ENCODE measurements around the gene VPS37C.

Gene VPS37C

DNA sequence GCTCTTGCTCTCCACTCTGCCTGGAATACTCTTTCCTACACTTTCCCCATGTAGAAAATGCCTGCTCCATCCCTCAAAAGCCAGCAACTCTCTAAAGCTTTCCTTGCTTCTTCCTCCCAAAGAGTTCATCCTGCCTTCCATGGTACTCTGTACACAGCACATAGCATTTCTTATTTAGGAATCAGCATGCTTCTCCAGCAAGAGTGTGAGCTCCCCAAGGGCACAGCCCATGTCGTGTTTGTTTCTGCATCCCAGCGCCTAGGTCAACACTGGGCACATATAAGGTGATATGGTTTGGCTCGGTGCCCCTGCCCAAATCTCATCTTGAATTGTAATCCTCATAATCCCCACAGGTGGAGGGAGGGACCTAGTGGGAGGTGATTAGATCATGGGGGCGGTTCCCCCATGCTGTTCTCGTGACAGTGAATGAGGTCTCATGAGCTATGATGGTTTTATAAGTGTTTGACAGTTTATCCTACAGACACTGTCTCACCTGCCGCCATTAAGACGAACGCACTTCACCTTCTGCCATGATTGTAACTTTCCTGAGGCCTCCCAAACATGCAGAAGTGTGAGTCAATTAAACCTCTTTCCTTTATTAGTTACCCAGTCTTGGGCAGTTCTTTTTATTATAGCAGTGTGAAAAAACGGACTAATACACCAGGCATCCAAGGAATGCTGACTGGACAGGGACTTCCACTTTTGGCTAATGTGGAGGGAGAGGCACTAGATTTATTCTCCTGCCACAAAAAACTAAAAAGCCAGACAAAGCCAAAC lies 8.2 kb downstream of the VPS37C start:
- DNase-seq: no peak

- DNase-seq: no peak
Observed at GRCh38 chr11:61151545-61152252, 9.5 kb downstream of the VPS37C start.

DNA sequence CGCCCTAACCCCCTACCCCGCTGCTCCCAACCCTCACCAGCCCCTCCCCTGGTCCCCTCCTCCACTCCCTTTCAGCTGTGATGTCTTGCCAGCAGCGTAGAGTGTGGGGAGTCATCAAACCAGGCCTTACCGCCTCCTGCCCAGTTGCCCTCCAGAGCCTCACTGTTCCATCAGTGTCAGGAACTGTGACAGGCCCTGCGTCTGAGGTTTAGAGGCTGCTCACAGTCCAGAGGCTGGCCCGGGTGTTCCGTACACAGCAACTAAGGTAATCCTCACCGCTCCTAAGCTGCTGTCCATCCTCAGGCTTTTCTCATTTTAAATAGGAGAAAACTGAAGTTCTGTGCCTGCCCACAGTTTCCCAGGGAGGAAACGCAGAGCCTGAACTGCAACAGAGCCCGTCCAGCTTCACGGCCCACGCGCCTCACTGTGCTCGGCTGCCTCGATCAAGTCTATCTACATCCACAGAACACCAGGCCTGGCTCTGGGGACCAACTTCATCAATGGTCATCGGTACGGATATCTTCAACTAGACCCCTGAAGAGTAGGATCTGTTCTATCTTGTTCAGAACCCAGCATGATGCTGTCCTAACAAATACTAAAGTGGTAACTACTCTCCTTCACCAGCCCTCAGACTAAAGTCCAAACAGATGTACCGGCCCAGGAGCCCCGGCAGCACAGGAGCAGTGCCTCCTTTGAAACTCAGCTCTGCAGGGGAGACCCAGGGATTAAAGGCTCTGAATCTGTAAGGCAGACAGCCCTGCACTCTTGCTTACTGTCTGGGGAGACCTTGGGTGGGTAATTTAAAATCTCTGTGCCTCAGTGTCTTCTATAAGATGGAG lies 10.3 kb downstream of the VPS37C start:
- DNase-seq: no peak

DNA sequence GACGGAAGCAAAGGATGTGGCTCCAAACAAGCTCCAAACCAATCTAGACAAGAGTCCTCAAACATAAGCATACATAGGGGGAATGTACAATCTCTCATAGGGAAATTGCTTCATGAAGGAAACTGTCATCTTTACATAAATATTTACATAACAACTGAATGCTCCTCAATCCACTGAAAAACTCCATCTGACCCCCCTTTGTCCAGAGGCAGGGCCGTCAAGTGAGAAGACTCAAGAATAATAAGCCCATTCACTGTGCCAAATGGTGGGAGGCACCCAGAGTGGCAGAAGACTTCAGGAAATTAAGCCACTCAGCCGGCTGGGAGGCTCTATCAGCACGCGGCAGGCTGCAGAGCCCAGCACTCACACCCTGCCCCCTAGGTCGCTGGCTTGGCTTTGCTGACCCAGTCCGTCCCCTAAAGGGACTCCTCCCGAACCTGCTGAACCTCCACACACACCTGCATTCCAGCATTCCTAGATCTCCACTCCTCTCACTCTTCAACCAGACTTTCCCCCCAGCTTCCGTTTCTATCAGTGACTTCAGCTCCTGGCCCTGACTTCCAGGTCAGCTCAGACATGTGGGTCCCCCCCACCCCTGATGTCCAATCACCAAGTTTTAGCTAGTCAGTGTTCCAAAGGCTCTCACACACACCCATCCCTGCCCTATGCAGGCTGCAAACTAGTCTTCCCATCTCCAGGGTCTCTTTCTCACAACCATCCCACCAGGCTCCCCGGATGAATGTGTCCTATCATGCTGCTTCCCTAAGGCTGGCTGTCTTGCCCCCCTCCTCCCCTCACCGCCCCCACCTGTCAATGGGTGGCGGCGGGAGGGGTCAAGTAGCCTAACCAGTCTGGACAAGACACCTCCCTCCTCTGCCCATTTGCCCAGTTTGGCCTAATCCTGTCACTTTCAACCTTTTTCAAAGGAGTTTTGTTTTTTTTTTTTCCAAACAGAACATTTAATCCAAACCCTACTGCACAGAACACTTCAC lies 11.3 kb downstream of the VPS37C start:
- no peak for DNase-seq

DNA sequence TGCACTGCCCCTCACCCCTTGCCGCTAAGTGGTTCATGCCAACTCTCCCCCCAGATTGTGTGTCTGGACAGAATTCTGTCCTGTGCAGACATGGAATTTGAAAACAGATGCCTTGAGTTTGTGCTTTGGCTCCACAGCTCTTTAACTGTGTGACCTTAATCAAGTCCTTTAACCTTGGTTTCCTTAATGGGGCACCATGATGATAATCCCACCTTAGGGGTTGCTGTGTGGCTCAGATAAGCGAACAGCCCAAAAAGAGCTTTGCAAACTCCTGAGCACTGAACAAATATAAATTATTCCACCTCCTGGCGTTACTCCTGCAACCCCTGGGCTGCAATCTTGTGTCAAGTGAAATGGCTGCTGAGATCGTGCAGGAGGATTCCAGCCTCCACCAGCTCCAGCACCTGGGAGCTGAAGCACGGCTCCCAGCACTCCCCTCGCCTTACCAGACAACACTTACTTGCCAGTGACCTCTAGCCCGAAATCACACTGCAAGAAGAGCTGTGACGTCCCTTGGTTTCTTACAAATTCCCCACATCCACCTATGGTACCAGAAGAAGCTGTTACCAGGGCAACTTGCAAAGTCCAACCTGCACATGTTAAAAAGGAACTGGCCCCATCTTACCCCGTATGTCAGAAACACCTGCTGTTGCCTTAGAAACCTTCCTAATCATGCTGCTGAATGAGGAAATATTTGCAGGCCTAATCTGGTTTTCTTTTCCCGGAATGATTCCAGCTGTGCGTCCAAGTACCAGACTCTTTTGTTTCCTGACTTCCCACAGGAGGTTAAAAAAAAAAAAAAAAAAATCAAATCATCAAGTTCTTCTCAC lies 13.2 kb downstream of the VPS37C start:
- DNase-seq: no peak

GRCh38 chr11:61147271-61147670 lies 14.0 kb downstream of the VPS37C start:
- DNase-seq: no peak

DNA sequence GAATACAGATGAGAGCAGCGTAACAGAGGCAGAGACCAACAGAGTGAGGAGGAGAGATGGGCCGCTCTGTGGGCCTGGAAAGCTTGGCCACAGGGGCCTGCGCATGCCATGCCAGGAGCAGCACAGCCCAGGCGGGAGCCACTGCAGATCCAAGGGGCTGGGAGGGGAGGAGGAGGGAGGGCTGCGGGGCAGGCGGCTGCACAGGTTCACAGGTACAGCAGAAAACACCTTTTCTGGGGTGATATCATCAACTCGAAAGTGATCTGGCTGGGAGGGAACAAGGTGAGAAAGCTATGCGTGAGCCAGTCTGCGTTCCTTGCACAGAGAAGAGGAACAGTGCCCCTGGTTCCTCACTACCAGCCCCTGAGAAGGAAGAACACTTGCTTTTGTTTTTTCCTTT lies 14.8 kb downstream of the VPS37C start:
- no peak for DNase-seq

GRCh38 chr11:61145228-61146005 lies 15.8 kb downstream of the VPS37C start:
- DNase-seq: no peak

DNA sequence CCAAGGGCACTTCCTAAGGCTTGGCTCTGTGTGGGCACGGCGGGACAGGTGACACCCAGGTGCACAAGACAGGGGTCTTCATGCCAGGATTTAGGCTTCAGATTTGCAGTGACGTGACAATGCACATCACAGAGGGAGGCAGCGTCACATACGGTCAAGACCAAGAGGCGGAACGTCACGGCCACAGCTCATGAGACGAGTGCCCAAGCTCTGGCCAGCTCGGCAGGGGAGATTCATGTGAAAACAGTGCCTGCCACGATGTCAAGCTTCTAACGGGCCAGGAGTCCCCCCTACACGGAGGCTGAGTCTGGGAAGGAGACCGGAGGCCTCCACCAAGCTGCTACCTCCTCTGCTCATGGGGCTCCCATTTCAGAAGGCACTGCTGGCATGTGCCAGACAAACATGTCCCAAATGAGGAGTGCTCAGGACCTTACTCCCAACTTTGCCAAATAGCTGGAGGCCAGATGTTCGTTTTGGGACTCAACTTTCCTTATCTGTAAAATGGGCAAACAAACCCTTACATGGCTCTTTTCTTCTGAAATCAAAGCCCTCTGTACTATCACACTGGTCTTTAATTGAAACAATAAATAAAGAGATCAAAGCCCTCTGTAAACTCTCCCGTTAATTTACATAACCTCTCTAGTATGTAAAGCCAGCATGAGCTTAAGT lies 16.6 kb downstream of the VPS37C start:
- DNase-seq: no peak

DNA sequence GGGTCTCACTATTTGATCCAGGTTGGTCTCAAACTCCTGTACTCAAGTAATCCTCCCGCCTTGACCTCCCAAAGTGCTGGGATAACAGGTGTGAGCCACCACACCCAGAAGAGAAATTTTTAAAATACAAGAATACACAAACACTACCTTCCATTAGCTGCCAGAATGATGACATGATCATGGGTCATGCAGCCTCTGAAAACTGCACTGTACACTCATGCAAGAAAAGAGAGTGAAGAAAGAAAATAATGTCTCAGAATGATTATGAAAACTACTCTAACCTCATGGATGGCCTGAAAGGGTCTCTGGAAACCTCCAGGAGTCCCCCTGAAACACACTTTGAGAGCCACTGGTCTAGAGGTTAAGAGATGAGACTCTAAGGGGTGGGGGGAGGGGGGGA lies 18.8 kb downstream of the VPS37C start:
- no peak for DNase-seq

GRCh38 chr11:61141601-61142028 lies 19.6 kb downstream of the VPS37C start:
- DNase-seq: no peak

- DNase-seq: no peak
Observed at GRCh38 chr11:61140416-61140815, 20.8 kb downstream of the VPS37C start.

GRCh38 chr11:61139387-61139786 lies 21.8 kb downstream of the VPS37C start:
- no peak for DNase-seq

DNA sequence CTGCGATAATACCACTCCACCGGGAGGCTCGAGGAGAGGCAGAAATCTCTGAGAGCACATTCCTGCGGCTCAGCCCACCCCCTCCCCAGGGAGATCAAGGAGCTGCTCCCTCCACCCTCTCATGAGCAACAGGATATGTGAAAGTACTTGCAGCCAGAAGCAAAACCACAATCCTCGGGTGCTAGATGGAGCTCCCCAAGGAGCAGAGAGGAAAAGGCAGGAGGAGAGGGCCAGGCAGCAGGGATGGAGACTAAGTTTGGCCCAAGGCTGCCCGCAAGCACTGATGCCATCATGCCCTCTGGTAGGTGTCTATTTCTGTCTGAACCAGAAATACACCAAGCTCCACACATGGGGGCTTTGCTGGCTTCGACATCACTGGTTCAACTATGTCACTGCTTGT lies 22.3 kb downstream of the VPS37C start:
- no peak for DNase-seq

DNA sequence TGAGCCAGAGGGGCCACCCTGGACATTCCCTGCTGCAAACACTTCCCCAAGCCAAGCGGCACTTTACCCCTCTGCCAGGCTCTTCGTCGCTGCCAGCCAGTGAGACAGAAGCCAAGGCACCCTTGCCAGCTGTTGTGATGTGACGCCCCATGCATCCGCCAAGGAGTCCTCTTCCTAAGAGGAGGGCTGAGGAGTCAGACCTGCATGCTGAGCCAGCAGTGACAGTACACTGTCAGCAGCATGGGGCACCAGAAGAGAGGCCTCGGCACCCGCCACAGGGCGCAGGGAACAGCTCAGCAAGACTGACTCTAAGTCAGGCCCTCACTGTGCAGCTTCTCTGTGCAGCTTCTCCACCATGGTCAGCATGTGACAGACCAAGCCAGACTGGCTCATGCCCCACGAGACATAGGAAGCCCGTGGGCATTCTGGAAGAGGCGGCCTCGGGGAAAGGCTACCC lies 26.4 kb downstream of the VPS37C start:
- no peak for DNase-seq

GRCh38 chr11:61133956-61134662 lies 27.1 kb downstream of the VPS37C start:
- DNase-seq: no peak

- DNase-seq: no peak
Observed at GRCh38 chr11:61133145-61133544, 28.1 kb downstream of the VPS37C start.

GRCh38 chr11:61132646-61133045 lies 28.6 kb downstream of the VPS37C start:
- no peak for DNase-seq

- no peak for DNase-seq
Observed at GRCh38 chr11:61131998-61132555, 29.1 kb downstream of the VPS37C start.

Measured in CD4-positive, alpha-beta T cell treated with Interleukin-17A for 1 hour (primary cell).